Measurements from ENCODE around the gene WDR54. TPM values are rescaled to one million over a fixed set of nuclear protein-coding genes. Genes with fewer than 3 reads are reported as not detected.
A peak's percentile ranks its signal among the peaks of the same experiment; 100 is the strongest.

The WDR54 gene, protein sequence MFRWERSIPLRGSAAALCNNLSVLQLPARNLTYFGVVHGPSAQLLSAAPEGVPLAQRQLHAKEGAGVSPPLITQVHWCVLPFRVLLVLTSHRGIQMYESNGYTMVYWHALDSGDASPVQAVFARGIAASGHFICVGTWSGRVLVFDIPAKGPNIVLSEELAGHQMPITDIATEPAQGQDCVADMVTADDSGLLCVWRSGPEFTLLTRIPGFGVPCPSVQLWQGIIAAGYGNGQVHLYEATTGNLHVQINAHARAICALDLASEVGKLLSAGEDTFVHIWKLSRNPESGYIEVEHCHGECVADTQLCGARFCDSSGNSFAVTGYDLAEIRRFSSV
- total RNA-seq, result 10 to 100 TPM; 28.9 to 31.1 TPM
- 10 to 100 TPM; 43.9 to 65.1 (median 61.7) TPM for polyA plus RNA-seq
- total RNA-seq, result 10.8 to 30.2 (median 24.2) reads per million in 6 experiments

DNA sequence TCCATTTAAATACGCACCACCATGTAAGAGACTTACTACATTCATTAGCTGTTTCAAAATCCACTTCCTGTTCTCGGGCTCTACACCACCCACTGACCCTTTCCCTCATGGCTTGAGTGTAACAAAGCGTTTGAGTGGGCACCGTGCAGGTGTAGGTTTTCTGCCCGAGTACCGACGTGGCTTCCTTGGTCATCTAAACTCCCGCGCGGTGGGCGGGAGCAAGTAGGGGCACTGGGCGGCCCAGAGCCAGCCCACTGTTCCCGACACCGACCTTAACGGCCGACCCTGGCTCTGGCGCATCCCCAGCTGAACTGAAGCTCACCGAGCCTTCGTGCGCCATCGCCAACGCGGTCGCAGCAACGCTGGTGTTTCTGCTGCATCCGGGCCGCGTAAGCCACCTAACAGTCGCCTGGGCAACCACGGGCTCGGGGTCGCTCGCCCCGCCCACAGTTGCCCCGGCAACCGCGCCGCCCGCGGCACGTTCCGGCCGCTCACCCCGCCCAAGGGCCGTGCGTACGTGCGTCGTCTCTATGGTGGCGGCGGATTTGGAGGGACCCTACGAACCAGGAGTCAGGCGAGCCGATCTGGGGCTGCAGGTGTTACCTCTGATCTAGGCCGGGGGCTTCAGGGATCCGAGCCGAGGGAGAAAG, at the start of gene WDR54, which contains the start of gene C2orf81:
TSS of gene WDR54 (plus strand) at position 510 of the 650 bp plus-strand sequence. CDS start 424 bp downstream, outside the sequence.
TSS of gene C2orf81 (minus strand) at position 399 of the 650 bp plus-strand sequence. CDS start at position 340, 59 bp downstream.
- Mint-ChIP-seq H3K9me3 (no peaks in the 10 kb centered on the region), H3K4me1 (peaks cover 18 to 40% (median 28%) of the 10 kb centered on the region in 4 donors), H3K36me3 (peaks cover 0 to 9% (median 7%) of the 10 kb centered on the region in 3 donors), H3K27me3 (no peaks in the 10 kb centered on the region), H3K27ac (peak within 1 kb of the TSS; percentile 96 to 100 (median 99)), H3K4me3 (peak within 1 kb of the TSS; percentile 96 to 100 (median 99))
- ATAC-seq (peak; percentile 85 to 87), DNase-seq (peak; percentile 90 to 97 (median 96))
- POLR2A ChIA-PET, result interaction anchor here (0.6 to 3.0 kb wide), 9 partner anchors 30 to 271 kb away, joined by 3 to 22 read pairs (median 7); partner anchors contain the start of genes AUP1, CCDC142, HTRA2 and INO80B

DNA sequence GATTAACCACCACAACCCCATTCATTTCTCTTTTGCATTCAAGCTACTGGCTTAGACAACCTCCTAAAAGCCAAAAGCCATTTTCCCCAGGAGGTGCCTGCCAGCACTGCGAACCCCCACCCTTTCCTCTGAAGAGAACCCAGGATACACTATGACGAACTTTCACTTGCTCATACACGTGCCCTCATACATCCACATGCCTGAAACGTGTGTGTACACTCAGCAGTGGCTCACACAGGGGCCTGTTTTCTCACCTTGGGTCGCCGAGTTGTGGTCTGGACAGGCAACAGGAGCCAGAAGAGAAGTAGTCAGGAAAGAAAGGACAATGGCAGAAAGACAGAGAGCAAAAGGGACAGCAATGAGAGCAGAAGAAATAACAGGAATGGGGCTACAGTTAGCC, 48.9 kb upstream of the WDR54 start:
- H3K4me1 Mint-ChIP-seq, result peaks cover 12 to 26% (median 19%) of the 10 kb centered on the region in 4 donors
- no peak overlapping the region for H3K4me3 Mint-ChIP-seq
- H3K9me3 Mint-ChIP-seq, result no peaks in the 10 kb centered on the region
- no peak for ATAC-seq
- no peaks in the 10 kb centered on the region for H3K27me3 Mint-ChIP-seq
- H3K27ac Mint-ChIP-seq, result peak overlapping the region in 3 of 10 donors; percentile 20 to 46 (median 39)
- POLR2A ChIA-PET, result no interaction called here
- DNase-seq, result no peak
- H3K36me3 Mint-ChIP-seq, result peaks cover 0 to 70% (median 34%) of the 10 kb centered on the region in 3 donors

DNA sequence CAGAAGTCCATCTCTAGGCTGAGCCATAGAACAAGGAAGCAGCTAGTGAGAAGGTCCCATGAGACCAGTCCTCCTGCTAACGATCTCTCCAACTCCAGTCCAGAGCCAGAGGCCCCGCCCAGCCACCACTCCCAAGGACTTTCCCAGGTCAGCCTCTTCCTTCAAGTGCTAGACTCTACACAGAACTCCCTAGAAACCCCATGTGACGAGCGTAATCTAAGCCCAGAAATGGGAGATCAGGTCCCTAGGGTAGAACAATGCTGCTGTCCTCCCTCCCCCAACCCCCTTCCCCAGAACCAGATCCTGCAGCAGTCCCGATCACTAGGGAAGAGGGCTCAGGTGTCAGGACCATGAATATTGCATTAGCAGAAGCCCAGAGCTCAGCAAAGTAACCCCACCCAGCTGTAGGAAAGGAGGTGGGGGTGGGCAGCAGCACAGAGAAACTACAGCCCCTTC, 48.3 kb upstream of the WDR54 start:
- ATAC-seq (no peak), DNase-seq (no peak)
- H3K9me3 Mint-ChIP-seq, result no peaks in the 10 kb centered on the region
- H3K36me3 Mint-ChIP-seq, result peaks cover 0 to 70% (median 35%) of the 10 kb centered on the region in 3 donors
- no peaks in the 10 kb centered on the region for H3K27me3 Mint-ChIP-seq
- peak overlapping the region in 1 of 10 donors; percentile 39 for H3K27ac Mint-ChIP-seq
- POLR2A ChIA-PET, result no interaction called here
- H3K4me1 Mint-ChIP-seq, result peaks cover 16 to 31% (median 21%) of the 10 kb centered on the region in 4 donors
- H3K4me3 Mint-ChIP-seq, result no peak overlapping the region

DNA sequence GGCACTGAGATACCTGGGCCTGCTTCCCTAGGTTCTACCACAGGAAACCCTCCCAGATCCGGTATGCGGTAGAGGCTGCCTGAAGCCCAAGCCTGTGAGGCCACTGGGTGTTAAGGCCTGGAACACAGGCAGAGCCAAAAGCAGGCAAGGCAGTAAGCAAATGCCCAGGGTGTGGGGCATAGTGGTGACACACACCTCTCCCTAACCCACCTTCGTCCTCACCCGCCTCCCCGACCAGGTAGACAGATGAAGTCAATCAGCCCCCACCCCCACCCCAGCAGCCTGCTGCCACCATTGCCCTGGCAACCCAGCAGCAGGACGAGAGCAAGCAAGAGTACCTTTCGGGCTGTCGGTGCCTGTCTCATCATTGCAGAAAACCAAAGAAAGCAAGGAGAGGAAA, 47.5 kb upstream of the WDR54 start:
- POLR2A ChIA-PET, result no interaction called here
- H3K4me3 Mint-ChIP-seq, result no peak overlapping the region

DNA sequence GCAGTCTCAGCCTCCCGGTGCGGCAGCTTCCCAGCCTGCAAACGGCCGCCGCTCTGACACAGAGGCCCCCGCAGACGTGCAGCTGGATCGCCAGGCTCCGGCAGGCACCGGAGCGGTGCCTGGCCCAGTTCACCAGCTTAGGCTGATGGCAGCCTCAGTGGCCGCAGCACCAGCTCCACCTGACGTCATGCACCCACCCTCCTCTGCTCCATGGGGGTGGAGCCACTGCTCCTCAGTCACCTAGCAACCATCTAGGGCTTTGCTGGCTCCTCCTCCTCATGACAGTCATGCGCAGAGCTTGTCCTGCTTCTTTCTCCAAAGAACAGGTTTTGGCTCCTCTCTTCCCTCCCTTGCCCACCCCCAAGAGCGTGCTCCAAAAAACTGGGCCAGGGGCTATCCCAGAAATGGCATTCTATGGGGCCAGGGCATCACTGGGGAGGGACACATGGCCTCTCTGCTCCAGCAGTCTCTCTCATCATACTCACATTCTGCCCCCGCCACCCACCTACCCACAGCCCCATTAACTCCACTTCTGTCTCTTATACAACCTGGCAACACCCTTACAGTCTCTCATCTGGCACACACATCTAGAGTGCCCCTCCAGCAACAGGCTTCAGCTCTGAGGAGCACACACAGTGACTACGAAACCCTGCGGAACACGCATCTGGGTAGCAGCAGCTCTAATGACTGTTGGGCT, 46.9 kb upstream of the WDR54 start:
- H3K9me3 Mint-ChIP-seq, result no peaks in the 10 kb centered on the region
- peaks cover 0 to 56% (median 27%) of the 10 kb centered on the region in 3 donors for H3K36me3 Mint-ChIP-seq
- H3K27ac Mint-ChIP-seq, result peak overlapping the region in 3 of 10 donors; percentile 4 to 68 (median 11)
- peaks cover 26 to 45% (median 30%) of the 10 kb centered on the region in 4 donors for H3K4me1 Mint-ChIP-seq
- POLR2A ChIA-PET, result no interaction called here
- H3K27me3 Mint-ChIP-seq, result no peaks in the 10 kb centered on the region
- ATAC-seq (no peak), DNase-seq (no peak)
- peak overlapping the region in 1 of 10 donors; percentile 14 for H3K4me3 Mint-ChIP-seq

More for the DNA sequence above, 47.5 kb upstream of the WDR54 start:
- ATAC-seq, result no peak
- DNase-seq, result no peak
- no peaks in the 10 kb centered on the region for H3K27me3 Mint-ChIP-seq
- H3K36me3 Mint-ChIP-seq, result peaks cover 0 to 63% (median 28%) of the 10 kb centered on the region in 3 donors
- no peak overlapping the region for H3K27ac Mint-ChIP-seq
- no peaks in the 10 kb centered on the region for H3K9me3 Mint-ChIP-seq
- peaks cover 21 to 38% (median 26%) of the 10 kb centered on the region in 4 donors for H3K4me1 Mint-ChIP-seq

DNA sequence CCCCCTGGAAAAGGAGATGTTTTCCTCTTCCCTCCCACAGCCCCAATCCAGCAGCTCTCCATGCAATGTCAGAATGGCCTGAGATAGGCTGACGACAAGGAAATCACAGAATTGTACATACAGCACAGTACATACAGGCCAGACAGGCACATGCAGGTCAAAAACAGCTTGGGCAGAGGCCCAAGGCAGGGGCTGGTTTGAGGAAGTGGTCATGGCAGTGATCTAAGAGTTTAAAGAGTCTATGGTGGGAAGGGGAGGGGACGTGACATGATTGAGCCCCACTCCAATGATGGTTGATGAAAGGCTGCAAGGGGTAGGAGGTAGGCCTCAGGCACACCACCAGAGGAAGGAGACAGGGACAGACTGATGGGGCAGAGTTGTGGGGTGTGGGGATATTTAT, 45.7 kb upstream of the WDR54 start:
- no peaks in the 10 kb centered on the region for H3K9me3 Mint-ChIP-seq
- POLR2A ChIA-PET, result no interaction called here
- ATAC-seq (no peak), DNase-seq (no peak)
- H3K27me3 Mint-ChIP-seq, result no peaks in the 10 kb centered on the region
- H3K4me1 Mint-ChIP-seq, result peaks cover 37 to 56% (median 40%) of the 10 kb centered on the region in 4 donors
- H3K36me3 Mint-ChIP-seq, result peaks cover 0 to 44% (median 17%) of the 10 kb centered on the region in 3 donors
- peak overlapping the region in 3 of 10 donors; percentile 68 to 89 (median 83) for H3K27ac Mint-ChIP-seq
- H3K4me3 Mint-ChIP-seq, result no peak overlapping the region

DNA sequence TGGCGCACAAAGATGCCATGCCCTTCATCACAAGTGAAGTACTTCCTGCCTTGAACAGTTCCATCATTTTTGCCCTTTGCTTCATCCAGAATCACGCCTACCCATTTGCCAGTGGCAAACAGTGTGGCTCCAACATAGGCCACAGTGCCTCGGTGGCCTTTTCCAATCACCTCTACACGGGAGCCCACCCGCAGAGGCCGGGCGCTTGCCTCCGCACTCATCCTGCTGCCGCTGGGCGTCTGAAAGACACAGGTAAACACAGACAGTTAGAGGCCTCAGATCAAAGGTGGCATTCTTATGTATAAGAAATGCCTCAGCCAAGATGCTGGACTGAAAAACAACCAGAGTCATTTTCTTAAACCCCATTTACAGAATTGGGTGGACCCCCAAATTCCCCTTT, 43.5 kb upstream of the WDR54 start:
- POLR2A ChIA-PET, result no interaction called here
- peak overlapping the region in 2 of 10 donors; percentile 52 to 63 for H3K27ac Mint-ChIP-seq

DNA sequence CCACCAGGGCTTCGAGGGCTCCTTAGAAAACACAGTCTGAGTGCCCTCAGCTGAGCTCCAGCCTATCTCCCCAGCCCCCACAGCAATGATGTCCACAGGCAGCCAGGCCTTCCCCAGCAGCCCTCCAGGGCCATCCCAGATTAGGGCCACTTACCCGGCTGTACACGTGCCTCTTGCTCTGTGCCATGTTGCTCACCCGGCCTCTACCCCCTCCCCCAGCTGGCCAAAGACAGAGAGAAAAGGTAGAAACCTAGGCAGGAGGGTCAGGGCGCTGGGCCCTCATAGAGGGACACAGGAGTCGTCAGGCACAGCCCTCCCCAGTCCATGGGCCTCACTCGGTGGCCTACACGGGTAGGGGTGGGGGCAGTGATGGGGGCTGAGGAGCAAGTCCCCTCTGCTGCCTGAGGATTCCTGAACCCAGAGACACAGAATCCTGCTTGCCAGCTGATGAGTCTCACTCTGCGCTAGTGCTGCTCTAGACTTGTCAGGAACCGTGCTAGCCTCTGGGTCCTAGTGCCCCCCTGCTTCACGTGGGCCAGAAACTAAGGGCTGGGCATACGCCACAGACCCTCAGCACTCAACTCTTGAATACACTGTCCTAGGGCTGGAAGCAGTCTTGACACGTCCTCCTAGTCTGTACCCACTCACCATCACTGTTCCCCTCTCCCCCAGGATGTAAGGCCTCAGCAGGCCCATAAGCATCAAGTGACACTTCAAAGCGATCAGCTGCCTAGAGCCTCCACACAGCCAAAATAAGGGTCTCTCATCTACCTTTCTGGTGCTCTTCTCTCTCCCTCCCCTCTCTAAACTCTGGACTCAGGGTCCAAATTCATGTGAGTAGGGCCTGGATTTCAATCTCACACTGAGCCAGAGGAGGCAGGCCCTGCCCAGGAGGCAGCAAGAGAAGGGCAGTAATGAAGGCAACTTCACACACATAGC, 41.4 kb upstream of the WDR54 start, which contains the start of gene DCTN1:
TSS of gene DCTN1 (minus strand) at position 461 of the 939 bp plus-strand sequence. CDS start at position 187, 274 bp downstream.
- Mint-ChIP-seq H3K9me3 (no peaks in the 10 kb centered on the region), H3K27me3 (no peaks in the 10 kb centered on the region), H3K27ac (peak within 1 kb of the TSS in 8 of 10 donors; percentile 18 to 88 (median 65)), H3K4me1 (peaks cover 43 to 74% (median 52%) of the 10 kb centered on the region in 4 donors), H3K36me3 (peaks cover 0 to 34% (median 12%) of the 10 kb centered on the region in 3 donors), H3K4me3 (peak within 1 kb of the TSS; percentile 56 to 79 (median 68))
- DNase-seq (peak in 2 of 10 donors; percentile 8 to 13), ATAC-seq (peak; percentile 74 to 80)
- POLR2A ChIA-PET, result no interaction called here

More for the DNA sequence above, 43.5 kb upstream of the WDR54 start:
- DNase-seq, result no peak
- H3K4me1 Mint-ChIP-seq, result peaks cover 39 to 68% (median 46%) of the 10 kb centered on the region in 4 donors
- H3K27me3 Mint-ChIP-seq, result no peaks in the 10 kb centered on the region
- H3K4me3 Mint-ChIP-seq, result no peak overlapping the region
- H3K9me3 Mint-ChIP-seq, result no peaks in the 10 kb centered on the region
- ATAC-seq, result no peak
- H3K36me3 Mint-ChIP-seq, result peaks cover 0 to 30% (median 12%) of the 10 kb centered on the region in 3 donors

DNA sequence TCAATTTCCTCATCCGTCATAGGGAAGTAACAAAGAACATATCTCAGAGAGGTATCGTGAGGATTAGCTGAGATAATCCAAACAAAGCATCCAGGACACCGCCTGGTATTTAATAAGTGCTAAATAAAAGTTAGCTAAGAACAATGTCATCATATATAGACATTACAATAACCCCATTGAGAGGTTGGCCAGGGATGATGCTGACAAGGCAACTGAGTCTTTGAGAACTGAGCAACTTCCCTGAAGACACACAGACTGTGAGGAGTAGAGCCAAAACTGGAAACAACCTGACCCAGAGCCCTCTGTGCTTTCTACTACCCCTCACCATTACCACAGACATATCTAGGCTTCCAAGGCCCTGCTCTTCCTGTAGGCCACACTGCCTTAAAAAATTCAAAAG, 39.8 kb upstream of the WDR54 start:
- H3K27me3 Mint-ChIP-seq, result no peaks in the 10 kb centered on the region
- H3K4me1 Mint-ChIP-seq, result peaks cover 37 to 62% (median 43%) of the 10 kb centered on the region in 4 donors
- POLR2A ChIA-PET, result interaction anchor here (0.7 kb wide), 2 partner anchors 9 to 18 kb away, joined by 3 to 11 read pairs; no protein-coding TSS in a partner anchor
- DNase-seq, result no peak
- ATAC-seq, result no peak
- no peaks in the 10 kb centered on the region for H3K9me3 Mint-ChIP-seq
- peaks cover 0 to 30% (median 7%) of the 10 kb centered on the region in 3 donors for H3K36me3 Mint-ChIP-seq
- peak overlapping the region in 4 of 10 donors; percentile 23 to 40 (median 27) for H3K4me3 Mint-ChIP-seq
- H3K27ac Mint-ChIP-seq, result peak overlapping the region in 6 of 10 donors; percentile 3 to 65 (median 48)

DNA sequence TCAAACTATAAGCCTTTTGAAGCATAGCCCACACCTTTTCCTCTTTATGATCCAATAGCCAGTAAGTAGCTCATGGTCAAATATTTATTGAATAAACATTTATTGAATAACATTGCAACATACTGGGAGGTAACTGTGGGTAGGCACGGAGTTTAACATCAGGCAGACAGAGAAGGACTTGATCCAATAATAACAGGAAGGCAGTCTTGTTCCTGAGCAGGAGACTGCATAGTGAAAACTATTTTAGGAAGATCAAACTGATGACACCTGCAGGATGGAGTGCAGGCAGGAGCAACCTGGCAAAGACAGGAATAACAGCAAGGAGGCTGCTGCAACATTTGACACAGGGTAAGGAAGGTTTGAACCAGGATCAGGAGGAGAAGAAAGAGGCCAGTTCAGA, 38.3 kb upstream of the WDR54 start:
- H3K4me3 Mint-ChIP-seq, result no peak overlapping the region
- ATAC-seq (no peak), DNase-seq (no peak)
- H3K9me3 Mint-ChIP-seq, result no peaks in the 10 kb centered on the region
- POLR2A ChIA-PET, result interaction anchor here (0.9 kb wide), 1 partner anchor 9 kb away, joined by 3 read pairs; no protein-coding TSS in a partner anchor
- peaks cover 0 to 15% (median 0%) of the 10 kb centered on the region in 3 donors for H3K36me3 Mint-ChIP-seq
- H3K27ac Mint-ChIP-seq, result peak overlapping the region in 3 of 10 donors; percentile 38 to 81 (median 53)
- H3K27me3 Mint-ChIP-seq, result no peaks in the 10 kb centered on the region
- H3K4me1 Mint-ChIP-seq, result peaks cover 29 to 47% (median 37%) of the 10 kb centered on the region in 4 donors

DNA sequence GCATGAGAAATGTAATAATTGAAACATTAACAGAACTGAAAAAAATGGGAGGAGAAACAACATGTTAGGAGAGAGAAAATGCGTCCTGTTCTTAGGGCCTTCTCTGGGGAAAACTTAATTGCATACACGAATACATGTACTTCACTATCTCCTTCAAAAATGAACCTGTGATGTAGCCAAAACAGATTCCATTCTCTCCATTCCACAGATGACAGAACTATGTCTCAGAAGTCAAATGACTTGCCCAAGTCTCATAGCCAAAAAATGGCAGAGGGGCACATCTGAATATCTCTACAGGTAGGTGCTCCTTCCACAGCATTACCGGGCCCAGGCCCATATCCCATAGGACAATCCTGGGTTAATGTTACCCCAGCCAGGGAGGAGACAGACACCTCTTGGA, 37.5 kb upstream of the WDR54 start:
- H3K27me3 Mint-ChIP-seq, result no peaks in the 10 kb centered on the region
- no peaks in the 10 kb centered on the region for H3K9me3 Mint-ChIP-seq
- H3K27ac Mint-ChIP-seq, result peak overlapping the region in 2 of 10 donors; percentile 2 to 81
- DNase-seq (no peak), ATAC-seq (no peak)
- H3K4me1 Mint-ChIP-seq, result peaks cover 23 to 40% (median 31%) of the 10 kb centered on the region in 4 donors
- H3K4me3 Mint-ChIP-seq, result no peak overlapping the region
- POLR2A ChIA-PET, result no interaction called here
- H3K36me3 Mint-ChIP-seq, result peaks cover 0 to 15% (median 0%) of the 10 kb centered on the region in 3 donors
